WTC11 (cell line): ENCODE data around the gene OCA2.

Source experiments
- ATF1 ChIP-seq: sonication (generic); formaldehyde crosslinking; IDR thresholded peaks from 2 replicates; pipeline ENCODE4 v1.8.1; 2023; ENCODE audit warnings: mild to moderate bottlenecking, moderate library complexity, missing genetic modification reagents
- CREB1 ChIP-seq: sonication (generic); formaldehyde crosslinking; IDR thresholded peaks from 2 replicates; pipeline ENCODE4 v1.8.0; 2023; ENCODE audit warnings: mild to moderate bottlenecking, missing genetic modification reagents
- E2F4 ChIP-seq: sonication (generic); formaldehyde crosslinking; IDR thresholded peaks from 2 replicates; pipeline ENCODE4 v1.8.1; 2022; ENCODE audit warnings: low read depth, mild to moderate bottlenecking, moderate library complexity, missing genetic modification reagents, borderline replicate concordance
- FOXK1 ChIP-seq: sonication (generic); formaldehyde crosslinking; IDR thresholded peaks from 2 replicates; pipeline ENCODE4 v1.8.0; 2022; ENCODE audit warnings: mild to moderate bottlenecking, moderate library complexity, missing genetic modification reagents
- MAX ChIP-seq: sonication (generic); formaldehyde crosslinking; IDR thresholded peaks from 2 replicates; pipeline ENCODE4 v1.8.0; 2022; ENCODE audit warnings: mild to moderate bottlenecking, missing genetic modification reagents
- NFYB ChIP-seq: sonication (generic); formaldehyde crosslinking; conservative IDR thresholded peaks from 2 replicates; pipeline ENCODE4 v1.8.0; 2022; ENCODE audit warnings: low read depth, missing genetic modification reagents
- ZNF121 ChIP-seq: sonication (generic); formaldehyde crosslinking; IDR thresholded peaks from 2 replicates; pipeline ENCODE4 v1.8.0; 2023; ENCODE audit warnings: missing genetic modification reagents
- TF ChIP-seq, protein P1 (sequence below): sonication (generic); formaldehyde crosslinking; IDR thresholded peaks from 2 replicates; pipeline ENCODE4 v1.8.1; 2023; ENCODE audit warnings: mild to moderate bottlenecking, missing genetic modification reagents, moderate library complexity
- TF ChIP-seq, protein P2 (sequence below): fragments of 200-600 bp; IDR thresholded peaks from 2 replicates; pipeline ENCODE4 v1.8.0; 2022; ENCODE audit warnings: antibody characterized with exemption

GRCh38 chr15:28107111-28107903 is 8.2 kb upstream of the OCA2 start:
- TF ChIP-seq CREB1 (no peak), ATF1 (CRISPR knock-in tag) (no peak), NFYB (CRISPR knock-in tag) (no peak), FOXK1 (CRISPR knock-in tag) (no peak), ZNF121 (CRISPR knock-in tag) (no peak), MAX (CRISPR knock-in tag) (no peak), E2F4 (CRISPR knock-in tag) (no peak)
- TF ChIP-seq, protein P1, sequence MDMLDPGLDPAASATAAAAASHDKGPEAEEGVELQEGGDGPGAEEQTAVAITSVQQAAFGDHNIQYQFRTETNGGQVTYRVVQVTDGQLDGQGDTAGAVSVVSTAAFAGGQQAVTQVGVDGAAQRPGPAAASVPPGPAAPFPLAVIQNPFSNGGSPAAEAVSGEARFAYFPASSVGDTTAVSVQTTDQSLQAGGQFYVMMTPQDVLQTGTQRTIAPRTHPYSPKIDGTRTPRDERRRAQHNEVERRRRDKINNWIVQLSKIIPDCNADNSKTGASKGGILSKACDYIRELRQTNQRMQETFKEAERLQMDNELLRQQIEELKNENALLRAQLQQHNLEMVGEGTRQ, result no peak
- TF ChIP-seq, protein P2, sequence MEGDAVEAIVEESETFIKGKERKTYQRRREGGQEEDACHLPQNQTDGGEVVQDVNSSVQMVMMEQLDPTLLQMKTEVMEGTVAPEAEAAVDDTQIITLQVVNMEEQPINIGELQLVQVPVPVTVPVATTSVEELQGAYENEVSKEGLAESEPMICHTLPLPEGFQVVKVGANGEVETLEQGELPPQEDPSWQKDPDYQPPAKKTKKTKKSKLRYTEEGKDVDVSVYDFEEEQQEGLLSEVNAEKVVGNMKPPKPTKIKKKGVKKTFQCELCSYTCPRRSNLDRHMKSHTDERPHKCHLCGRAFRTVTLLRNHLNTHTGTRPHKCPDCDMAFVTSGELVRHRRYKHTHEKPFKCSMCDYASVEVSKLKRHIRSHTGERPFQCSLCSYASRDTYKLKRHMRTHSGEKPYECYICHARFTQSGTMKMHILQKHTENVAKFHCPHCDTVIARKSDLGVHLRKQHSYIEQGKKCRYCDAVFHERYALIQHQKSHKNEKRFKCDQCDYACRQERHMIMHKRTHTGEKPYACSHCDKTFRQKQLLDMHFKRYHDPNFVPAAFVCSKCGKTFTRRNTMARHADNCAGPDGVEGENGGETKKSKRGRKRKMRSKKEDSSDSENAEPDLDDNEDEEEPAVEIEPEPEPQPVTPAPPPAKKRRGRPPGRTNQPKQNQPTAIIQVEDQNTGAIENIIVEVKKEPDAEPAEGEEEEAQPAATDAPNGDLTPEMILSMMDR, result no peak
